ENCODE measurements around the gene PTPRN2. TPM values are rescaled to one million over a fixed set of nuclear protein-coding genes. Genes with fewer than 3 reads are reported as not detected.

PTPRN2 gene
- total and polyA plus RNA-seq, 8 donors = 12.2 to 49.2 (median 31.8) TPM

- Histone ChIP-seq H3K9me3 (no peaks in the 10 kb centered on the region), H3K27ac (no peak overlapping the region), H3K36me3 (no peaks in the 10 kb centered on the region), H3K27me3 (no peaks in the 10 kb centered on the region), H3K4me3 (no peak overlapping the region), H3K4me1 (no peaks in the 10 kb centered on the region)
- intact Hi-C loops (cut with DNase I) = no loop called here
- ATAC-seq = no peak
- TF ChIP-seq, protein P1, sequence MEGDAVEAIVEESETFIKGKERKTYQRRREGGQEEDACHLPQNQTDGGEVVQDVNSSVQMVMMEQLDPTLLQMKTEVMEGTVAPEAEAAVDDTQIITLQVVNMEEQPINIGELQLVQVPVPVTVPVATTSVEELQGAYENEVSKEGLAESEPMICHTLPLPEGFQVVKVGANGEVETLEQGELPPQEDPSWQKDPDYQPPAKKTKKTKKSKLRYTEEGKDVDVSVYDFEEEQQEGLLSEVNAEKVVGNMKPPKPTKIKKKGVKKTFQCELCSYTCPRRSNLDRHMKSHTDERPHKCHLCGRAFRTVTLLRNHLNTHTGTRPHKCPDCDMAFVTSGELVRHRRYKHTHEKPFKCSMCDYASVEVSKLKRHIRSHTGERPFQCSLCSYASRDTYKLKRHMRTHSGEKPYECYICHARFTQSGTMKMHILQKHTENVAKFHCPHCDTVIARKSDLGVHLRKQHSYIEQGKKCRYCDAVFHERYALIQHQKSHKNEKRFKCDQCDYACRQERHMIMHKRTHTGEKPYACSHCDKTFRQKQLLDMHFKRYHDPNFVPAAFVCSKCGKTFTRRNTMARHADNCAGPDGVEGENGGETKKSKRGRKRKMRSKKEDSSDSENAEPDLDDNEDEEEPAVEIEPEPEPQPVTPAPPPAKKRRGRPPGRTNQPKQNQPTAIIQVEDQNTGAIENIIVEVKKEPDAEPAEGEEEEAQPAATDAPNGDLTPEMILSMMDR (IDR thresholded peaks at IDR 0.05) = no peak
- FAIRE-seq = no peak
- WGBS, 2 donors = 90 to 91% methylated on average over 12 of the region's 12 CpGs
- DNase-seq = no peak
Observed at GRCh38 chr7:157928171-157928794, 659.3 kb downstream of the PTPRN2 start.

- TF ChIP-seq, protein P1 (IDR thresholded peaks at IDR 0.05) = no peak
- FAIRE-seq (no peak), DNase-seq (no peak), ATAC-seq (no peak)
- 65 to 78% methylated on average over 14 of the region's 14 CpGs for WGBS, 2 donors
- Histone ChIP-seq H3K27me3 (no peaks in the 10 kb centered on the region), H3K27ac (no peak overlapping the region), H3K4me1 (no peaks in the 10 kb centered on the region), H3K9me3 (no peaks in the 10 kb centered on the region), H3K36me3 (no peaks in the 10 kb centered on the region), H3K4me3 (no peak overlapping the region)
- intact Hi-C loops (cut with DNase I) = no loop called here
Observed at GRCh38 chr7:157927313-157927925, 660.2 kb downstream of the PTPRN2 start.

DNA sequence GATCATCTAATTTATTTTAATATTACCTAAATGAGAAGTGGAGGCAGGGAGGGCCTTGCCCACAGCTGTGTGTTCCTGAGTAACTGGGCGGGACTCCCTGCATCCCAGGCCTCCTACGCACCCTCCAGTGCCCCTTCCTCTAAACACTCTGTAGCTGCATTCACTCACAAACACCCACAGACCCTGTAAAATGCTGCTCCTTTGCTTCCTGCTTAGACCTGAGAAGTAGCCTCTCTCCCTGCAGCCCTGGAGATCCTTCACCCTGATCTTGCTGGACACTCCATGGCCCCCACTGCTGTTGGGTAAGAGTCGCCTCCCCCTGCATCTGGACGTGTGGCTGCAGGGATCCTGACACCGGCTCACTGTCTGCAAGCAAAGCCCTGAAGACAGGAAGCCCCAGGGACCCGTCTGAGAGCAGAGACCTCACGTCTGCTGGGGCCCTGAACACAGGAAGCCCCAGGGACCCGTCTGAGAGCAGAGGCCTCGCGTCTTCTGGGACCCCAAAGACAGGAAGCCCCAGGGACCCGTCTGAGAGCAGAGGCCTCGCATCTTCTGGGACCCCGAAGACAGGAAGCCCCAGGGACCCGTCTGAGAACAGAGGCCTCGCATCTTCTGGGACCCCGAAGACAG is 661.0 kb downstream of the PTPRN2 start:
- FAIRE-seq (no peak), DNase-seq (no peak), ATAC-seq (no peak)
- Histone ChIP-seq H3K4me1 (no peaks in the 10 kb centered on the region), H3K9me3 (no peaks in the 10 kb centered on the region), H3K27me3 (no peaks in the 10 kb centered on the region), H3K36me3 (no peaks in the 10 kb centered on the region), H3K4me3 (no peak overlapping the region), H3K27ac (no peak overlapping the region)
- intact Hi-C loops (cut with DNase I) = no loop called here
- TF ChIP-seq, protein P1 (IDR thresholded peaks at IDR 0.05) = no peak
- WGBS, 2 donors = 70 to 72% methylated on average over 15 to 16 of the region's 16 CpGs

- Histone ChIP-seq H3K9me3 (no peaks in the 10 kb centered on the region), H3K27ac (no peak overlapping the region), H3K4me3 (no peak overlapping the region), H3K27me3 (no peaks in the 10 kb centered on the region), H3K36me3 (no peaks in the 10 kb centered on the region), H3K4me1 (no peaks in the 10 kb centered on the region)
- TF ChIP-seq, protein P1 (IDR thresholded peaks at IDR 0.05) = no peak
- intact Hi-C loops (cut with DNase I) = no loop called here
- WGBS, 2 donors = 56 to 76% methylated on average over 5 of the region's 5 CpGs
- DNase-seq = no peak
- FAIRE-seq = no peak
- ATAC-seq = no peak
Observed at GRCh38 chr7:157926107-157926506, 661.5 kb downstream of the PTPRN2 start.

DNA sequence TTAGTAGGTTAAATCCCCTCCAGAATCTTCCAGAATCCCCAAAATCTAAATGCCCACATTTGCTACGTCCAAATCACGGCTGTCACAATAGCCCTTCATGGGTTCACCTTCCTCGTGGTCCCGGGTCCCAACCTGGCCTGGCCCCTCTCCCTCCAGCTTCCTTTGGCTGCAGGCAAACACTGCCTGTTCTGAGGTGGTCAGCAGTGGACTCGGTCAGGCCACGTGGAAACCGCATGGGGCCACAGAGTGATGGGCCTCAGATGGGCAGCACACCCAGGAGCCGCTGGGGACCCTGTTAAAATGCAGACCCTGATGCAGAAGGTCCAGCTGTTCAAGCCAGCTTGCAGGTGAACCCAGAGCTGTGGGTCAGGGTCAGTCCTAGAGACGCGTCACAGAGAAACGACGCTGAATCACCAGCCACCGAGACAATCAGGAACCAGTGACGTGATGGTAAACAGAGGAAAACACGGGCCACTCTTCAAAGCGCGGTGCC is 662.2 kb downstream of the PTPRN2 start:
- H3K36me3 ChIP-seq = no peaks in the 10 kb centered on the region
- no peaks in the 10 kb centered on the region for H3K9me3 ChIP-seq
- H3K4me3 ChIP-seq = no peak overlapping the region
- DNase-seq = no peak
- no peak for ATAC-seq
- H3K27me3 ChIP-seq = no peaks in the 10 kb centered on the region
- TF ChIP-seq, protein P1 (IDR thresholded peaks at IDR 0.05) = no peak
- FAIRE-seq = no peak
- intact Hi-C loops (cut with DNase I) = no loop called here
- H3K27ac ChIP-seq = no peak overlapping the region
- H3K4me1 ChIP-seq = no peaks in the 10 kb centered on the region
- WGBS, 2 donors = 80 to 82% methylated on average over 17 of the region's 17 CpGs
